H1 (cell line): ENCODE data around the gene CDCA4. TPM values are rescaled to one million over a fixed set of nuclear protein-coding genes. Genes with fewer than 3 reads are reported as not detected.

Source experiments
- CTCF ChIA-PET: fragments of 300-600 bp; sonication (Branson Sonifier 250); formaldehyde crosslinking; loops from one replicate; lab custom pipeline; 2021; ENCODE audit not compliant: partially characterized antibody; lab: Charles Lee
- POLR2A ChIA-PET: fragments of 300-600 bp; sonication (Branson Sonifier 250); formaldehyde crosslinking; loops from one replicate; lab custom pipeline; 2021; ENCODE audit warnings: inconsistent platforms; ENCODE audit not compliant: partially characterized antibody; lab: Charles Lee
- DNase-seq, 2 experiments: peaks; one replicate each; pipeline versions ENCODE4 v3.0.0 to v3.0.0-alpha.2; 2010 to 2022; ENCODE audit warnings: low spot score in 2 of 2, low read depth in 1 of 2, mixed read lengths in 1 of 2
- FAIRE-seq: peaks from 2 replicates; lab custom pipeline; 2011; peaks lifted over from hg19 to GRCh38; lab: Jason Lieb, UNC
- H2AFZ ChIP-seq: 2 replicates; pipeline ENCODE4 v1.8.1; 2012; ENCODE audit warnings: low read length, inconsistent platforms
- H2AK5ac ChIP-seq: 2 replicates; pipeline ENCODE4 v1.6.1; 2013; ENCODE audit warnings: low read depth, low read length
- H2BK120ac ChIP-seq: replicated peaks from 2 replicates; pipeline ENCODE3; 2013; ENCODE audit warnings: low read depth, low read length, inconsistent platforms
- H2BK12ac ChIP-seq: 2 replicates; pipeline ENCODE4 v1.6.1; 2013; ENCODE audit warnings: low read depth, low read length
- H2BK15ac ChIP-seq: 2 replicates; pipeline ENCODE4 v1.6.1; 2013; ENCODE audit warnings: low read length
- H2BK20ac ChIP-seq: 2 replicates; pipeline ENCODE4 v1.6.1; 2013; ENCODE audit warnings: low read length
- H2BK5ac ChIP-seq: 2 replicates; pipeline ENCODE4 v1.6.1; 2013; ENCODE audit warnings: low read depth, low read length
- H3K14ac ChIP-seq: 2 replicates; pipeline ENCODE4 v1.6.1; 2013; ENCODE audit warnings: inconsistent platforms; ENCODE audit not compliant: insufficient read length
- H3K18ac ChIP-seq: 2 replicates; pipeline ENCODE4 v1.6.1; 2013; ENCODE audit warnings: low read length; ENCODE audit errors: extremely low read depth
- H3K23ac ChIP-seq: 2 replicates; pipeline ENCODE4 v1.6.1; 2013; ENCODE audit warnings: inconsistent platforms; ENCODE audit not compliant: insufficient read length
- H3K23me2 ChIP-seq: 2 replicates; pipeline ENCODE4 v1.6.1; 2013; ENCODE audit warnings: low read depth, low read length
- H3K27ac ChIP-seq: 2 replicates; pipeline ENCODE4 v1.6.1; 2011; ENCODE audit warnings: low read depth, low read length, inconsistent platforms
- H3K27me3 ChIP-seq, 4 experiments: replicated peaks in 1 of 4; 1 replicate in 1 of 4; 2 replicates in 3 of 4; pipeline versions ENCODE4 v1.6.1 to v1.8.1; 2011 to 2013; ENCODE audit warnings: low read length in 3 of 4, mild to moderate bottlenecking in 3 of 4, inconsistent platforms in 2 of 4, mixed read lengths in 2 of 4, moderate library complexity in 1 of 4; ENCODE audit not compliant: control insufficient read depth in 3 of 4, insufficient read depth in 3 of 4; ENCODE audit errors: extremely low read depth in 1 of 4
- H3K36me3 ChIP-seq, 4 experiments: 2 replicates each; pipeline versions ENCODE4 v1.6.1 to v1.8.1; 2011 to 2013; ENCODE audit warnings: mild to moderate bottlenecking in 4 of 4, low read length in 3 of 4, moderate library complexity in 2 of 4, control low read depth in 1 of 4, inconsistent platforms in 1 of 4; ENCODE audit not compliant: insufficient read depth in 4 of 4, control insufficient read depth in 2 of 4
- H3K4ac ChIP-seq: replicated peaks from 2 replicates; pipeline ENCODE3; 2013; ENCODE audit warnings: low read length, low read depth, mixed read lengths, inconsistent platforms; ENCODE audit not compliant: insufficient read length
- H3K4me1 ChIP-seq, 4 experiments: replicated peaks in 1 of 4; 1 replicate in 1 of 4; 2 replicates in 3 of 4; pipeline versions ENCODE4 v1.6.1 to v1.8.1; 2011 to 2013; ENCODE audit warnings: low read length in 3 of 4, inconsistent platforms in 2 of 4, mixed read lengths in 1 of 4; ENCODE audit not compliant: insufficient read depth in 4 of 4, control insufficient read depth in 3 of 4
- H3K4me2 ChIP-seq, 2 experiments: 2 replicates each; pipeline versions ENCODE4 v1.6.1 to v1.8.1; 2011 to 2013; ENCODE audit warnings: low read depth in 2 of 2, low read length in 2 of 2, control low read depth in 1 of 2, inconsistent platforms in 1 of 2, mild to moderate bottlenecking in 1 of 2; ENCODE audit not compliant: insufficient read depth in 1 of 2
- H3K4me3 ChIP-seq, 4 experiments: fragments of 200-600, 300-600 bp in 1 of 4; sonication (generic), shearing (Covaris generic), sonication (Bioruptor Twin) in 1 of 4; 2 replicates each; pipeline versions ENCODE4 v1.5.1 to v1.8.1; 2011 to 2016; ENCODE audit warnings: low read length in 4 of 4, low read depth in 3 of 4, control low read depth in 2 of 4, inconsistent platforms in 2 of 4, mild to moderate bottlenecking in 2 of 4, mixed read lengths in 1 of 4, moderate library complexity in 1 of 4; ENCODE audit not compliant: insufficient read depth in 2 of 4; ENCODE audit errors: extremely low read depth in 1 of 4
- H3K56ac ChIP-seq: replicated peaks from 2 replicates; pipeline ENCODE3; 2013; ENCODE audit warnings: low read depth, mild to moderate bottlenecking, mixed read lengths, low read length, inconsistent platforms; ENCODE audit not compliant: insufficient read length
- H3K79me1 ChIP-seq: 2 replicates; pipeline ENCODE4 v1.6.1; 2013; ENCODE audit warnings: low read depth, low read length, control low read depth
- H3K79me2 ChIP-seq, 2 experiments: 2 replicates each; pipeline versions ENCODE4 v1.6.1 to v1.8.1; 2012 to 2013; ENCODE audit warnings: low read length in 2 of 2, mild to moderate bottlenecking in 2 of 2, inconsistent platforms in 1 of 2; ENCODE audit not compliant: insufficient read depth in 2 of 2, control insufficient read depth in 1 of 2
- H3K9ac ChIP-seq, 4 experiments: replicated peaks in 1 of 4; 1 replicate in 1 of 4; 2 replicates in 3 of 4; pipeline versions ENCODE4 v1.6.1 to v1.8.1; 2011 to 2013; ENCODE audit warnings: low read depth in 3 of 4, low read length in 3 of 4, control low read depth in 2 of 4, mild to moderate bottlenecking in 2 of 4, moderate library complexity in 2 of 4, inconsistent platforms in 1 of 4; ENCODE audit errors: extremely low read depth in 1 of 4
- H3K9me3 ChIP-seq, 2 experiments: 2 replicates each; pipeline versions ENCODE4 v1.6.1 to v1.8.1; 2012 to 2013; ENCODE audit warnings: mild to moderate bottlenecking in 2 of 2, moderate library complexity in 2 of 2, control low read depth in 1 of 2, inconsistent platforms in 1 of 2, low read depth in 1 of 2, low read length in 1 of 2, mixed read lengths in 1 of 2; ENCODE audit not compliant: insufficient read depth in 2 of 2
- H4K20me1 ChIP-seq, 2 experiments: replicated peaks in 1 of 2; 2 replicates each; pipeline versions ENCODE3 to v1.8.1; 2011 to 2013; ENCODE audit warnings: inconsistent platforms in 2 of 2, low read length in 2 of 2, mild to moderate bottlenecking in 1 of 2; ENCODE audit not compliant: insufficient read depth in 2 of 2, control insufficient read depth in 1 of 2
- H4K5ac ChIP-seq: 2 replicates; pipeline ENCODE4 v1.6.1; 2013; ENCODE audit warnings: low read length, low read depth, mixed read lengths, inconsistent platforms; ENCODE audit not compliant: insufficient read length
- H4K8ac ChIP-seq: 2 replicates; pipeline ENCODE4 v1.8.0; 2013; ENCODE audit warnings: mild to moderate bottlenecking, moderate library complexity, low read length, inconsistent platforms; ENCODE audit not compliant: insufficient read depth; ENCODE audit errors: extremely low read depth
- H4K91ac ChIP-seq: replicated peaks from 2 replicates; pipeline ENCODE3; 2013; ENCODE audit warnings: low read length, mixed read lengths, inconsistent platforms; ENCODE audit not compliant: insufficient read length
- BCL11A ChIP-seq, 2 experiments: IDR thresholded peaks; one replicate each; pipeline ENCODE4 v1.6.1; 2011; ENCODE audit warnings: low read depth in 2 of 2, low read length in 2 of 2, mild to moderate bottlenecking in 2 of 2
- CBX8 ChIP-seq: fragments of 300-800, 300-1000 bp; sonication (generic); IDR thresholded peaks from 2 replicates; pipeline ENCODE4 v1.7.1; 2016; ENCODE audit warnings: low read depth, low read length, borderline replicate concordance
- CHD2 ChIP-seq: IDR thresholded peaks from 2 replicates; pipeline ENCODE4 v1.6.1; 2012; ENCODE audit warnings: low read length, improper control_type of control experiment
- RAD21 ChIP-seq, 2 experiments: IDR thresholded peaks in 1 of 2; conservative IDR thresholded peaks in 1 of 2; 2 replicates each; pipeline ENCODE4 v1.6.1; 2011; ENCODE audit warnings: low read depth in 2 of 2, low read length in 2 of 2, improper control_type of control experiment in 1 of 2, inconsistent platforms in 1 of 2, mild to moderate bottlenecking in 1 of 2, moderate library complexity in 1 of 2
- SP1 ChIP-seq: IDR thresholded peaks from 2 replicates; pipeline ENCODE4 v1.6.1; 2011; ENCODE audit warnings: low read depth, low read length
- WGBS, 2 experiments: shearing (Covaris generic) in 1 of 2; methylation state at CpG; one replicate each; pipeline versions ENCODE4 v1.1.6 to v1.1.7; 2013 to 2015; ENCODE audit warnings: low lambda C conversion rate in 2 of 2, mixed read lengths in 2 of 2, inconsistent platforms in 1 of 2, low coverage in 1 of 2, missing lambda C conversion rate in 1 of 2; ENCODE audit not compliant: insufficient replicate concordance in 2 of 2, insufficient coverage in 1 of 2, insufficient read length in 1 of 2; ENCODE audit errors: extremely low coverage in 1 of 2, missing lambda C conversion rate in 1 of 2; 5-methylcytosine and 5-hydroxymethylcytosine counted together
- polyA plus RNA-seq, 7 experiments: library from polyadenylated mRNA; depleted of rRNA in 3 of 7; stranded (reverse) in 5 of 7; unstranded in 2 of 7; fragments of >200 nt in 5 of 7; fragments of 200-250 nt in 2 of 7; gene quantifications; 1 replicate in 5 of 7; 2 replicates in 1 of 7; 4 replicates in 1 of 7; pipeline versions ENCODE4 v1.2.1 to v1.2.3, GENCODE V29; 2011 to 2013; ENCODE audit warnings: missing spikeins in 2 of 7, mixed read lengths in 2 of 7
- total RNA-seq: library from RNA; stranded (reverse); fragmentation: NEBNext Ultra II Directional; extraction: Animal tissue kit (Norgen Biotek cat#: 25700); gene quantifications from 2 replicates; pipeline ENCODE4 v1.2.1, GENCODE V29; 2021
- TF ChIP-seq, protein P1 (sequence below): IDR thresholded peaks from 2 replicates; pipeline ENCODE4 v1.6.1; 2011; ENCODE audit warnings: low read depth, mild to moderate bottlenecking, low read length; ENCODE audit not compliant: insufficient read depth

The CDCA4 gene
- total and polyA plus RNA-seq, 2 of the 8 experiments (the other 6 are each of a cell fraction or from before 2014, with no cell fraction given) = 49.9 to 62.4 TPM

DNA sequence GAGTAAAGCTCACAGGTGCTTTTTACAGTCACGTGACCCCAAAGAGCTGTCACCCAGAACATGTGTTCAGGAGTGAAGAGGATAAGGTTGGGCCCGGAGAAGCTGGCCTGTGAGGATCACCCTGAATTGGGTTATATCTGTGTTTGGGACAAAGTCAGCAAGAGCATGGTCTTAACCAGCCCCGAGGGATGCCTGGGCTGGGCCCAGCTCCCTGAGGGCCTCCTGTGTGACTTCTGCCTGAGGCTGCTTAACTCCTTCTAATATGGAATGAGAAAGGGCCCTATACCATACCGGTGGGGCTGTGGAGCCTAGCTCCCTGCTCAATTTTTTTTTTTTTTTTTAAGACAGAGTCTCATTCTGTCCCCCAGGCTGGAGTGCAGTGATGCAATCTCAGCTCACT, 2.5 kb downstream of the CDCA4 start:
- no peak overlapping the region for H3K14ac ChIP-seq
- peaks cover 66 to 70% of the 10 kb centered on the region in 2 experiments for H3K79me2 ChIP-seq
- no peak overlapping the region for H2AK5ac ChIP-seq
- H3K23ac ChIP-seq = no peak overlapping the region
- no peak overlapping the region for H4K8ac ChIP-seq
- H3K4me3 ChIP-seq = no peak overlapping the region
- no peaks in the 10 kb centered on the region for H3K27me3 ChIP-seq
- peaks cover 4 to 17% (median 13%) of the 10 kb centered on the region in 4 experiments; a peak in 6 of 7 replicates for H3K4me1 ChIP-seq
- H3K9ac ChIP-seq = no peak overlapping the region
- FAIRE-seq = no peak
- H4K91ac ChIP-seq = no peak overlapping the region
- no peaks in the 10 kb centered on the region for H3K9me3 ChIP-seq
- peaks cover 18% of the 10 kb centered on the region for H3K23me2 ChIP-seq
- WGBS, 2 experiments = 87% methylated on average over 4 of the region's 4 CpGs; no CpG with 5 or more reads in 1 of the 2 experiments
- peaks cover 35 to 50% of the 10 kb centered on the region in 2 experiments for H4K20me1 ChIP-seq
- H3K36me3 ChIP-seq = peaks cover 0 to 12% (median 0%) of the 10 kb centered on the region in 4 experiments; a peak in 1 of 8 replicates
- no peak overlapping the region for H2BK20ac ChIP-seq
- no peak overlapping the region for H2BK15ac ChIP-seq
- DNase-seq = no peak
- CTCF ChIA-PET = interaction anchor here (0.7 to 2.4 kb wide), 9 partner anchors 8 to 466 kb away, joined by 3 to 15 read pairs (median 4); no protein-coding TSS in a partner anchor
- H2BK120ac ChIP-seq = no peak overlapping the region
- H2AFZ ChIP-seq = no peak overlapping the region
- peaks cover 16% of the 10 kb centered on the region for H3K79me1 ChIP-seq
- POLR2A ChIA-PET = interaction anchor here (0.8 to 2.6 kb wide), 4 partner anchors 12 to 24 kb away, joined by 7 to 11 read pairs (median 10); no protein-coding TSS in a partner anchor
- no peak overlapping the region for H3K27ac ChIP-seq
- no peak overlapping the region for H4K5ac ChIP-seq
- H3K4me2 ChIP-seq = peak overlapping the region in 1 of 2 experiments; percentile 94; a peak in 1 of 4 replicates
- no peak overlapping the region for H2BK12ac ChIP-seq
- no peak overlapping the region for H3K56ac ChIP-seq
- no peak overlapping the region for H3K18ac ChIP-seq
- H2BK5ac ChIP-seq = no peak overlapping the region
- H3K4ac ChIP-seq = no peak overlapping the region
- no peak for TF ChIP-seq CHD2
- no peak for TF ChIP-seq SP1
- no peak for TF ChIP-seq CBX8
- no peak for TF ChIP-seq BCL11A (IDR thresholded peaks at IDR 0.05; ENCODE audit: low read depth in 2 of 2, low read length in 2 of 2)
- TF ChIP-seq, protein P1, sequence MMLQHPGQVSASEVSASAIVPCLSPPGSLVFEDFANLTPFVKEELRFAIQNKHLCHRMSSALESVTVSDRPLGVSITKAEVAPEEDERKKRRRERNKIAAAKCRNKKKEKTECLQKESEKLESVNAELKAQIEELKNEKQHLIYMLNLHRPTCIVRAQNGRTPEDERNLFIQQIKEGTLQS = no peak
- TF ChIP-seq RAD21 (IDR thresholded peaks at IDR 0.05 in 1 of 2, conservative IDR thresholded peaks at IDR 0.05 in 1 of 2; ENCODE audit: low read depth in 2 of 2, low read length in 2 of 2) = no peak
